Spleen (tissue), 7 donors: ENCODE results near the gene IVNS1ABP.

Experiments
- POLR2A ChIP-seq, 3 donors: fragments of 450-650 bp; IDR thresholded peaks; one replicate each; pipeline ENCODE4 v1.5.1; 2017; ENCODE audit warnings: antibody characterized with exemption in 3 of 3, mild to moderate bottlenecking in 1 of 3
- POLR2AphosphoS5 ChIP-seq, 3 donors: sonication (generic); formaldehyde crosslinking; IDR thresholded peaks; one replicate each; pipeline ENCODE4 v1.5.1; 2017; ENCODE audit warnings: antibody characterized with exemption in 3 of 3
- TF ChIP-seq, protein P1 (sequence below), 11 experiments: fragments of 200-600 bp in 7 of 11; fragments of 450-650 bp in 4 of 11; sonication (generic) in 4 of 11; IDR thresholded peaks in 8 of 11; conservative IDR thresholded peaks in 3 of 11; 1 replicate in 7 of 11; 2 replicates in 4 of 11; pipeline versions ENCODE4 v1.4.0 to v1.8.0; 2016 to 2021; ENCODE audit warnings: antibody characterized with exemption in 11 of 11, inconsistent platforms in 4 of 11, mild to moderate bottlenecking in 1 of 11
- donor health status: DM: no; HTN: no; CAD: no; lungs with moderate emphysema.
- donor health status: DM: no; HTN: no; CAD: no.
- donor health status: DM: no; HTN: no; CAD: no.

DNA sequence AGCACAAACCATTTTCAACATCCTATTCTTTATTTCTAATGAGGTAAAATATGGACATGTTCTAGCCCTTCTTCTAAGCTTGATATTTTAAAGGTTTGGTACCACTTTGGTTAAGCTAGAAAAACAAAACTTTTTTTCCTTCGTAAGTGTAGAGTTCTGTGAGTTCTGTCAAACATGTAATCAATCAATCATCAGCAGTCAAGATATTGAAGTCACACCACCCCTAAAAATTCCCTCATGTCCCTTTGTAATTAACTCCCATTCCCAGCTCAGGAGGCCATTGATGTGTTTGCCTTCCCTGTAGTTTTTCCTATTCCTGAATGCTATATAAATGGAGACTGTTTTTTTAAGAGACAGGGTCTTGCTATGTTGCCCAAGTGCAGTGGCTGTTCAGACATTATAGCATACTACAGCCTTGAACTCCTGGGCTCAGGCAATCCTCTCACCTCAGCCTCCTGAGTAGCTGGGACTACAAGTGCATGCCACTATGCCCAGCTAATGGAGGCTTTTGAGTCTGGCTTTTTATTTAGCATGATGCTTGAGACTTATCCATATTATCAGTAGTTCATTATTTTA is 23.0 kb downstream of the IVNS1ABP start:
- TF ChIP-seq, protein P1, sequence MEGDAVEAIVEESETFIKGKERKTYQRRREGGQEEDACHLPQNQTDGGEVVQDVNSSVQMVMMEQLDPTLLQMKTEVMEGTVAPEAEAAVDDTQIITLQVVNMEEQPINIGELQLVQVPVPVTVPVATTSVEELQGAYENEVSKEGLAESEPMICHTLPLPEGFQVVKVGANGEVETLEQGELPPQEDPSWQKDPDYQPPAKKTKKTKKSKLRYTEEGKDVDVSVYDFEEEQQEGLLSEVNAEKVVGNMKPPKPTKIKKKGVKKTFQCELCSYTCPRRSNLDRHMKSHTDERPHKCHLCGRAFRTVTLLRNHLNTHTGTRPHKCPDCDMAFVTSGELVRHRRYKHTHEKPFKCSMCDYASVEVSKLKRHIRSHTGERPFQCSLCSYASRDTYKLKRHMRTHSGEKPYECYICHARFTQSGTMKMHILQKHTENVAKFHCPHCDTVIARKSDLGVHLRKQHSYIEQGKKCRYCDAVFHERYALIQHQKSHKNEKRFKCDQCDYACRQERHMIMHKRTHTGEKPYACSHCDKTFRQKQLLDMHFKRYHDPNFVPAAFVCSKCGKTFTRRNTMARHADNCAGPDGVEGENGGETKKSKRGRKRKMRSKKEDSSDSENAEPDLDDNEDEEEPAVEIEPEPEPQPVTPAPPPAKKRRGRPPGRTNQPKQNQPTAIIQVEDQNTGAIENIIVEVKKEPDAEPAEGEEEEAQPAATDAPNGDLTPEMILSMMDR (IDR thresholded peaks at IDR 0.05 in 8 of 11, conservative IDR thresholded peaks at IDR 0.05 in 3 of 11), result no peak
- TF ChIP-seq POLR2AphosphoS5 (IDR thresholded peaks at IDR 0.05), result no peak
- no peak for TF ChIP-seq POLR2A (IDR thresholded peaks at IDR 0.05)
